Measurements from ENCODE around the gene UBE2E3.

DNA sequence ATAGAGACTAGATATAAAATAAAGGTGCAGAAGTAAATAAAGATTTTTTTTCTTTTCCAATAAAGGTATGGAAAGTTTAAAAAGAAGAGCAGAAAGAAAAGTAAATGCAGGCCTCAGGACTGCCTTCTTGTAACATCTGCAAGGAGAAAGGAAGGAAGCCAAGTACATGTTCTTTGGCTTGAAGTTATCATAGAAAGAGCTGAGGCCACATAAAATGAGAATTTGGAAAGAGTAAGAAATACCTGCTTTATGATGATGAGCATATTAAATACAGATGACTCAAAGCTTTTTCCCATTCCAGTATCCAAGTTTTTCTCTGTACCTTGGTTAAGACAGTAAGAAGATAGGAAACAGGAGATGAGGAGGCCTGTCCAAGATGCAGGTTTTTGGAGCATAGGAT, 25.3 kb upstream of the UBE2E3 start:
- TF ChIP-seq, protein P1, sequence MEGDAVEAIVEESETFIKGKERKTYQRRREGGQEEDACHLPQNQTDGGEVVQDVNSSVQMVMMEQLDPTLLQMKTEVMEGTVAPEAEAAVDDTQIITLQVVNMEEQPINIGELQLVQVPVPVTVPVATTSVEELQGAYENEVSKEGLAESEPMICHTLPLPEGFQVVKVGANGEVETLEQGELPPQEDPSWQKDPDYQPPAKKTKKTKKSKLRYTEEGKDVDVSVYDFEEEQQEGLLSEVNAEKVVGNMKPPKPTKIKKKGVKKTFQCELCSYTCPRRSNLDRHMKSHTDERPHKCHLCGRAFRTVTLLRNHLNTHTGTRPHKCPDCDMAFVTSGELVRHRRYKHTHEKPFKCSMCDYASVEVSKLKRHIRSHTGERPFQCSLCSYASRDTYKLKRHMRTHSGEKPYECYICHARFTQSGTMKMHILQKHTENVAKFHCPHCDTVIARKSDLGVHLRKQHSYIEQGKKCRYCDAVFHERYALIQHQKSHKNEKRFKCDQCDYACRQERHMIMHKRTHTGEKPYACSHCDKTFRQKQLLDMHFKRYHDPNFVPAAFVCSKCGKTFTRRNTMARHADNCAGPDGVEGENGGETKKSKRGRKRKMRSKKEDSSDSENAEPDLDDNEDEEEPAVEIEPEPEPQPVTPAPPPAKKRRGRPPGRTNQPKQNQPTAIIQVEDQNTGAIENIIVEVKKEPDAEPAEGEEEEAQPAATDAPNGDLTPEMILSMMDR (IDR thresholded peaks at IDR 0.05): no peak
- no peak for TF ChIP-seq POLR2A (IDR thresholded peaks at IDR 0.05)
- no peak for TF ChIP-seq POLR2AphosphoS5 (IDR thresholded peaks at IDR 0.05)

Measured in prostate gland (tissue), 2 donors.